Stimulated activated CD8-positive, alpha-beta memory T cell treated with anti-CD3 and anti-CD28 coated beads, Interleukin-7, amount 100 ng/mL, for 48 hours (primary cell): ENCODE results near the gene SMIM38.

ENCODE experiments used
- DNase-seq, 2 donors: peaks; one replicate each; pipeline ENCODE4 v3.0.0-alpha.2; 2020; ENCODE audit warnings: low read depth in 1 of 2; ENCODE audit errors: extremely low read depth in 1 of 2

The SMIM38 gene

GRCh38 chr11:69157822-69158231 lies 2.1 kb downstream of the SMIM38 start:
- no peak for DNase-seq

DNA sequence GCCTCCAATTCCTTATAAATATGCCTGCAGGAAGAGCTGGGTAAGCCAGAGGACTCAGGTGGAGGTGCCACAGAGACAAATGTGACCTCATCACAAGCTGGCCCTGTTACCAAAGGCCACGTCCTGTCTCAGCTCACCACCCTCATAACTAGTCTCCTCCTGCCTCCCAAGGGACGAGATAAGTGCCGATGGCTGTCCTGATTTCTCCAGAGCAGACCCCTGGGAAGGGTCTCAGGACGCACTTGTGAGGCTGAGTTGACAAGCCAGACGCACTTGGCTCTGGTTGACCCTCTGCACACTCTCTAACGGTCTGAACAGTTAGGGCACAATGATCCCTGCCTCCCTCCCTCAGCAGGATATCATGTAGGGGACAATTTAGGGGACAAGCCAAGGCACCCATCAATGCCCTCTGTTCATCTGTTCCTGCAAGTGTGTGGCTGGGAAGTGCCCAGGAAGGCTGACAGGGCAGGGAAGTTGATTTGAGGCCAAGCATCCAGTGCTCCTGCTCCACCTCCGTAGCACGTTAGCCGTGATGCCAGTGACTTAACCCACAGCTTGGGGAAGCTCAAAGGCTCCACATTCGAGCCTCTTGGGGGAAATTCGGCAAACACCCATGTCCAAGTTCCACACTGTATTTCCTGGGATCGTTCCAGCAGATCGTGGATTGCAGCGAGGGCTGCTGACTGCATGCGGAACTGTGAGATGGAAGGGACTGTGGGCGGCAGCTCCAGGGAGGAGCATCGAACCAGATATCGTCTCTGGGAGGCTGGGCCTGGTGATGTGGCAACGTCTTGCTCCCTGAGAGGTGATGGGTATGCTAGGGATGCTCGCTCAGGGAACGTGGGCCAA lies 2.8 kb downstream of the SMIM38 start:
- no peak for DNase-seq

- DNase-seq, result no peak
Measured at GRCh38 chr11:69159150-69159852, 3.6 kb downstream of the SMIM38 start.

- no peak for DNase-seq
Measured at GRCh38 chr11:69160296-69161116, 4.8 kb downstream of the SMIM38 start.

DNA sequence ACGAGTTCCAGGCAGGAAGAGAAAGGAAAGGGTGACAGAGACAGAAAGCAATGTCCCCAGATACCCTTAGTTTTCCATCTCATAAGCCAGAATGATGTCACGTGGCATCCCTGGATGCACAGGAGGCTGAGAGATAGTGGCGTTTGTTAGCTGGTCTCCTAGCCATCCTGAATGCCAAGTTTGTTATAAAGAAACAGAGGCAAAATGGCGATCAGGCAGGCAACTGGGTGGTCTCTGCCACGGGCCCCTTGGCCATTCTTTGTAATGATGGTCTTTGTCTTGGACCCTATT lies 5.3 kb downstream of the SMIM38 start:
- DNase-seq, result no peak

DNA sequence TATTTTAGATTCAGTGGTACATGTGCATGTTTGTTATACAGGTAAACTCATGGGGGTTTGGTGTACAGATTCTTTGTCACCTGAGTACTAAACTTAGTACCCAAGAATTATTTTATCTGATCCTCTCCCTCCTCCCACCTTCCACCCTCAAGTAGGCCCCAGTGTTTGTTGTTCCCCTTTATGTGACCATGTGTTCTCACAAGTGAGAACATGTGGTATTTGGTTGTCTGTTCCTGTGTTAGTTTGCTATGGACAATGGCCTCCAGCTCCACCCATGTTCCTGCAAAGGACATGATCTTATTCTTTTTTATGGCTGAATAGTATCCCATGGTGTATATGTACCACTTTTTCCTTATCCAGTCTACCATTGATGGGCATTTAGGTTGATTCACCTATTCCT lies 6.8 kb downstream of the SMIM38 start:
- DNase-seq, result no peak

DNA sequence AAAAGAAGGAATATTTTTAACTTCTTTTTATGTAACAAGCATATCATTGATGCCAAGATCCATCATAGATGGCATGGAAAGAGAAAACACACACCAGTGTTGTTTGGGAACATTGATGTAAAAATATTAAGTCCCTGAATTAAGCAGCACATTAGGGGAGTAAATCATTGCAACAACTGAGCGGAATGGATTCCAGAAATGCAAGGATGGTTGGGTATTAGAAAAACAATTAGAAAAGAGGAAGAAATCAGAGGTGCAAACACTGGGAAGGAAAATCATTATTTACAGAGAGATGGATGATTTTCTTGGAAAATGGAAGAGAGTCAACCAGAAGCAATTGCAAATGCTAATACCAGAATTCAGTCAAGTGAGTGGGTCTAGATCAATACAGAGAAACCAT lies 8.1 kb downstream of the SMIM38 start:
- DNase-seq, result no peak

DNA sequence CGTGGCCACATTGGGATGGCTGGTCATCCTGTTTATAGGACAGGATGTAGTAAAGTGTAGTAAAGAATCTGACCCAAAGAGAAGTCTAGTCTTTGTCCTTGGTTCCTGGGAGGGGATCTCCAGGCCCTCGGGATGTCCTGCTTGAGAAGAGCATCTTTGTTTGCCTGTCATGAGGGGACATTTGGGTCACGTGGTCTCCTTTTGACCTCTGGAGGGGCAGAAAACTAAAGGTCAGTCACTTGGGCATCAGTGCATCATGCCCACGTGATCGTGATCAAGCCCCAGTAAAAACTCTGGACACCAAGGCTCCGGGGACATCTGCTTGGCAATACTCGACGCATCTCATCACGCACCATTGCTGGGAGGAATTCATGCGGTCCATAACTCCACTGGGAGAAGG lies 9.1 kb downstream of the SMIM38 start:
- no peak for DNase-seq

DNA sequence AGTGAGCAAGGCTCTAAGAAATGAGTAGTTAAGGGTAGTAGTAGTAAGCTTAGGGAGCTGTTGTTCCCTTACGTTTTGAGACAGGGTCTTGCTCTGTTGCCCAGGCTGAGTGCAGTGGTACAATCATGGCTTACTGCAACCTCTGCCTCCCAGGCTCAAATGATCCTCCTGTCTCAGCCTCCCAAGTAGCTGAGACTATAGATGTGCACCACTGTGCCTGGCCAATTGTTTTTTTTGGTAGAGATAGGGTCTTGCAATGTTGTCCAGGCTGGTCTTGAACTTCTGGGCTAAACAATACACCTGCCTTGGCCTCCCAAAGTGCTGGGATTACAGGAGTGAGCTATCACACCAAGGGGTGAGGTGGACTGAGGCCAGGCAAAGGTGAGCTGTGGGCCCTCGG lies 10.0 kb downstream of the SMIM38 start:
- DNase-seq, result no peak

- peak; percentile 22 to 60 for DNase-seq
Measured at GRCh38 chr11:69166218-69167115, 10.7 kb downstream of the SMIM38 start.

GRCh38 chr11:69167130-69167915 lies 11.6 kb downstream of the SMIM38 start:
- no peak for DNase-seq

DNA sequence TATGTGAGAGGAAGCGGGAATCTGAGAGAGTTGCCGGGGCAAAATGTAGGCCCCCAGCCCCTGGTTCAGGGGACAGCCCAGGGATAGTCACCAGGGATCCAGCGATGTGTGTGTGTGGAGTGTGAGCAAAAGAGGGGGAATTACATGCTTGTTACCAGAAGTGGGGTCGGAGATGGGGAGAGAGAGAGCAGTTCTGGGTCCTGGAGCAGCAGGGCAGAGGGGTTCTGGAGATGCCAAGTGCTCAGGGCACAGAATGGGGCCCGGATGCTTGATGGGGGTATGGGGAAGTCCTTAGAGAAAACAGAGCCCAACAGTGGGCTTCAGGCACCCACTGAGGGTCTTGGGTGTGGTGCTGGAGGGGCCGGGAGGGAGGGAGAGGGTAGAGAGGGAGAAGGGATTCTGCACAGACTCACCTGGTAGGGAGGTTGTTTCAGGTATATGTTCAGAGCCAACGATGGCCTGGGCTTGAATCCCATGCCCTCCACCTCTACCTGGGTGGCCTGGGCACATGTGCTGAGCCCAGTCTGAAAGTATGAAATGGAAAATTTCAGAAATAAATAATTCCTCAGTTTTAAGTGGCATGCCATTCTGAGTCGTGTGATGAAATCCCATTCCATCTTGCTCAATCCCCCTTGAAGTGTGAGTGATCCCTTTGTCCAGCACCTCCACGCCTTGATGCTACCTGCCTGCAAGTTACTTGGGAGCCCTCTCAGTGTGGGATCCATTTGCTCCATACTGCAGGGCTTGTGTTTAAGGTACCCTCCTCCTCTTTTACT lies 12.4 kb downstream of the SMIM38 start:
- no peak for DNase-seq

GRCh38 chr11:69169479-69169878 lies 13.7 kb downstream of the SMIM38 start:
- DNase-seq, result no peak

GRCh38 chr11:69170704-69171103 lies 15.0 kb downstream of the SMIM38 start:
- no peak for DNase-seq

DNA sequence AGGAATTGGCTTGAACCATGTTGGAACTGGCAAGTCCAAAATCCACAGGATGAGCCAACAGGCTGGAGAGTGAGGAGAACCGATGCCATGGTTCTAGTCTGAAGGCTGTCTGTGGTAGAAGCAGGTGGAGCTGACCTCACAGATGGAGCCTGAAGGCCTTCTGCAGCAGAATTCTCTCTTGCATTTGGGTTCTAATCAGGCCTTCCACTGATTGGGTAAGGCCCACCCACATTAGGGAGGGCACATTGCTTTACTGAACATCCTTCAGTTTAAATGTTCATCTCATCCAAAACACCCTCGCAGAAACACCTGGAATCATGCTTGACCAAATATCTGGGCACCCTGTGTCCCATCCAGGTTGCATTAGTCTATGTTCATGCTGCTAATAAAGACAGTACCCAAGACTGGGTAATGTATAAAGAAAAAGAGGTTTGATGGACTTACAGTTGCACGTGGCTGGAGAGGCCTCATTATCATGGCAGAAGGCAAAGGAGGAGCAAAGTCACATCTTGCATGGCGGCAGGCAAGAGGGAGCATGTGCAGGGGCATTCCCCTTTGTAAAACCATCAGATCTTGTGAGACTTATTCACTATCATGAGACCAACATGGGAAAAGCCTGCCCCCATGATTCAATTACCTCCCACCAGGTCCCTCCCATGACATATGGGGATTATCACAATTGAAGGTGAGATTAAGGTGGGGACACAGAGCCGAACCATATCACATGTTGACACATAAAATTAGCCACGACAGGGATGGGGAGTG lies 15.9 kb downstream of the SMIM38 start:
- no peak for DNase-seq

DNA sequence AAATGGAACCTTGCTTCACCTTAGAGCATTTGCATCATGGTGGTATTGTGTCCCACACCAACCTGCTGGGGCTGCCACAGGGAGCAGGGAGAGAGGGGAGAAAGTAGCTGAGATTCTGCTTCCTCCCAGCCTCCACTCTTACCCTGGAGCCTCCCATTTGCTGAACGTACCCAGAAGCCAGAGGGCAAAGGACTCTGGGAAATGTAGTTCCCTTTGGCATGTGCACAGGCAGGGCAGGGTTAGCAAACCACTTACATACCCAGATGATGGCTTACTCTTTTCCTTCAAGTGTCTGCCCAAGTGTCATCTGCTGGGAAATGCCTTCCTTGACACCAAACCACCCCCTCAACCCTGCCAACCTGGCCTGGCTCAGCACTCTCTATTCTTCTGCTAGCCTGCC lies 16.9 kb downstream of the SMIM38 start:
- DNase-seq, result no peak

GRCh38 chr11:69173331-69173730 lies 17.6 kb downstream of the SMIM38 start:
- no peak for DNase-seq

GRCh38 chr11:69173925-69174581 lies 18.3 kb downstream of the SMIM38 start:
- no peak for DNase-seq
